Ovary (tissue), 9 donors: ENCODE results near the gene PPP1R13B. TPM values are rescaled to one million over a fixed set of nuclear protein-coding genes. Genes with fewer than 3 reads are reported as not detected.

Experiments
- DNase-seq, 5 donors: peaks; one replicate each; pipeline ENCODE4 v3.0.0-alpha.2; 2019 to 2020
- H3K27ac ChIP-seq, 2 donors: fragments of 200-600 bp; one replicate each; pipeline versions ENCODE4 v1.5.1 to v1.8.0; 2019 to 2022
- H3K27me3 ChIP-seq: fragments of 200-600 bp; one replicate; pipeline ENCODE4 v1.8.0; 2022
- H3K36me3 ChIP-seq: fragments of 200-600 bp; sonication (generic); one replicate; pipeline ENCODE4 v1.5.1; 2019
- H3K4me1 ChIP-seq: one replicate; pipeline ENCODE4 v1.8.1; 2013; ENCODE audit warnings: mild to moderate bottlenecking, moderate library complexity; ENCODE audit not compliant: insufficient read depth
- H3K4me3 ChIP-seq: fragments of 200-600 bp; sonication (generic); one replicate; pipeline ENCODE4 v1.5.1; 2017
- H3K9me3 ChIP-seq, 2 donors: fragments of 200-600 bp in 1 of 2; sonication (generic) in 1 of 2; one replicate each; pipeline versions ENCODE4 v1.5.1 to v1.8.1; 2013 to 2019; ENCODE audit warnings: mild to moderate bottlenecking in 1 of 2, moderate library complexity in 1 of 2
- EP300 ChIP-seq: sonication (generic); formaldehyde crosslinking; IDR thresholded peaks from one replicate; pipeline ENCODE4 v1.6.1; 2017; ENCODE audit warnings: antibody characterized with exemption
- POLR2A ChIP-seq: fragments of 450-650 bp; IDR thresholded peaks from one replicate; pipeline ENCODE4 v1.6.1; 2017; ENCODE audit warnings: antibody characterized with exemption, mild to moderate bottlenecking, moderate library complexity
- WGBS, 3 donors: extraction: QIAGEN DNeasy Blood & Tissue Kit in 1 of 3; methylation state at CpG; one replicate each; pipeline versions ENCODE4 v1.1.5 to v1.1.7; 2013 to 2017; 5-methylcytosine and 5-hydroxymethylcytosine counted together
- intact Hi-C, 4 donors: fragments of 100-400 bp; cut with DNase I; formaldehyde crosslinking; loops; one replicate each; pipeline versions ENCODE4 v1.11.0 to v1.15.1; 2022 to 2023
- polyA plus RNA-seq, 2 donors: library from polyadenylated mRNA; stranded (reverse); fragments of 200-250 nt in 1 of 2; fragments of 350-450 nt in 1 of 2; fragmentation: Illumina TruSeq in 1 of 2; extraction: RNeasy Lipid Tissue Mini Kit (QIAGEN cat#74804) in 1 of 2; gene quantifications; one replicate each; pipeline ENCODE4 v1.2.3, GENCODE V29; 2013 to 2014
- total RNA-seq, 7 donors: library from RNA; depleted of rRNA in 2 of 7; stranded (reverse); fragments of >200 nt in 2 of 7; fragmentation: NEBNext Ultra II Directional in 3 of 7; extraction: Animal tissue kit (Norgen Biotek cat#: 25700) in 3 of 7; gene quantifications; one replicate each; pipeline versions ENCODE4 v1.1.0 to v1.2.4, GENCODE V29; 2016 to 2023
- TF ChIP-seq, protein P1 (sequence below), 3 donors: fragments of 450-650 bp in 2 of 3; fragments of 200-600 bp in 1 of 3; IDR thresholded peaks; one replicate each; pipeline versions ENCODE4 v1.5.1 to v1.8.0; 2016 to 2022; ENCODE audit warnings: antibody characterized with exemption in 3 of 3, mild to moderate bottlenecking in 1 of 3
- donor health status: DM: no; HTN: no; CAD: no; lungs with moderate emphysema.
- donor health status: DM: no; HTN: no; CAD: no.
- donor health status: Bipolar disorder and iron deficiency.
- donor health status: DM: yes; HTN: yes; CAD: no.
- donor health status: DM: no; HTN: no; CAD: no.
- donor health status: DM: yes; HTN: yes; CAD: no.

The PPP1R13B gene
- total and polyA plus RNA-seq, 9 donors, result 15.0 to 64.8 (median 35.3) TPM

DNA sequence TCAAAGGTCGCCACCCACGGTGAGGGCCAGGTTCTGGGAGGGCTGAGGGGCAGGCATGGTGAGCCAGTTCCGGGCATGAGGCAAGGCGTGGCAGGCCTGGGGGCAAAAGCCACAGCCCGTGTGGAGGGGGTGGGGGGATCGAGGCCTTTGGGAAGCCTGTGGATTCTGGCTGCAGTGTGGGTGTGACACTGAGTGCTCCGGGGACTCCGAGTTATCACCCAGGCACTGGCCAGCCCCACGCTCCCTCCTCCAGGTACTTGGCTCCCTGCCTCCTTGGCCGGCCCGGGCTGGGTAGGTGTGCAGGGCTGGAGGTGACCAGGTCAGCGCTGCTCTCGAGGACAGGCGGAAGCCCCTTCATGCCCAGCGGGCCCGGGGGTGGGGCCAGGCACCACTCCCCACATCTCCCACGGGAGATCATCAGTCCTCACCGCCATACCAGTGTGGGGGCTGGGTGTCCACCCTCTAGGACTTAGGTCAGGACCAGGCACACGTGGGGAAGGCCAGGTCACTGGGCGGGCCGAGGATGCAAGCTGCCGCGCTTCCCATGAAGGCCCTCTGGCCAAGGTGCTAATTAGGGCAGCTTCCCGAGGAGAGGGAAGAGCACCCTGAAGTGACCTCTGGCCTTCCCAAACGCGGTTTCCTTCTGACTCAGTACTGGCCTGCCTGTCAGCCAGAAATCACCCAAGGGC, 46.8 kb upstream of the PPP1R13B start:
- no peak for DNase-seq
- H3K27ac ChIP-seq, result no peak overlapping the region
- H3K27me3 ChIP-seq, result no peaks in the 10 kb centered on the region
- intact Hi-C loops, result loop anchor here in 2 of 4 donors (10.0 kb wide), 1 partner anchor 89 kb away; no protein-coding TSS in a partner anchor
- no peaks in the 10 kb centered on the region for H3K36me3 ChIP-seq
- peaks cover 7% of the 10 kb centered on the region for H3K4me1 ChIP-seq
- H3K4me3 ChIP-seq, result no peak overlapping the region
- no peaks in the 10 kb centered on the region for H3K9me3 ChIP-seq
- no peak for TF ChIP-seq EP300
- WGBS, 3 donors, result 67 to 74% (median 68%) methylated on average over 26 of the region's 26 CpGs

DNA sequence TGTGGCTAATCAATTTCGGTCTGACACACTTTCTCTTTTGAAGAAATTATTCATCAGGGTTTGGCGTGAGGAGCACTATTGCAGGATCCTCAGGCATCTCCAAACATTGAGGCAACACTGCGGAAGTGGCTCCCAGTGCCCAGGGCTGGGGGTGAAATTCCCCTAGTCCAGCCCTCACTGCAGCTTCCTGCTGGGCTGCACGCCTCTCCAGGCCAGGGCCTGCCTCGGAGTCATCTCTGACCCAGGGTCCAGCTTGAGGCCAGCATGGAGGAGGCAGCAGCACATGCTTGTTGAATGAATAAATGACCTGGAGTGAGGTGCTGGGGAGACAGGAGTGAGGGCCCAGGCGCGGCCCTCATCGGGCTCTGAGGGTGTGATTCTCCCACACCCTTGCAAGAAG, 44.9 kb upstream of the PPP1R13B start:
- Histone ChIP-seq H3K27me3 (no peaks in the 10 kb centered on the region), H3K4me3 (no peak overlapping the region), H3K27ac (no peak overlapping the region), H3K9me3 (no peaks in the 10 kb centered on the region), H3K36me3 (no peaks in the 10 kb centered on the region), H3K4me1 (peaks cover 7% of the 10 kb centered on the region)
- TF ChIP-seq EP300 (no peak), POLR2A (no peak)
- TF ChIP-seq, protein P1, sequence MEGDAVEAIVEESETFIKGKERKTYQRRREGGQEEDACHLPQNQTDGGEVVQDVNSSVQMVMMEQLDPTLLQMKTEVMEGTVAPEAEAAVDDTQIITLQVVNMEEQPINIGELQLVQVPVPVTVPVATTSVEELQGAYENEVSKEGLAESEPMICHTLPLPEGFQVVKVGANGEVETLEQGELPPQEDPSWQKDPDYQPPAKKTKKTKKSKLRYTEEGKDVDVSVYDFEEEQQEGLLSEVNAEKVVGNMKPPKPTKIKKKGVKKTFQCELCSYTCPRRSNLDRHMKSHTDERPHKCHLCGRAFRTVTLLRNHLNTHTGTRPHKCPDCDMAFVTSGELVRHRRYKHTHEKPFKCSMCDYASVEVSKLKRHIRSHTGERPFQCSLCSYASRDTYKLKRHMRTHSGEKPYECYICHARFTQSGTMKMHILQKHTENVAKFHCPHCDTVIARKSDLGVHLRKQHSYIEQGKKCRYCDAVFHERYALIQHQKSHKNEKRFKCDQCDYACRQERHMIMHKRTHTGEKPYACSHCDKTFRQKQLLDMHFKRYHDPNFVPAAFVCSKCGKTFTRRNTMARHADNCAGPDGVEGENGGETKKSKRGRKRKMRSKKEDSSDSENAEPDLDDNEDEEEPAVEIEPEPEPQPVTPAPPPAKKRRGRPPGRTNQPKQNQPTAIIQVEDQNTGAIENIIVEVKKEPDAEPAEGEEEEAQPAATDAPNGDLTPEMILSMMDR (IDR thresholded peaks at IDR 0.05), result no peak
- no peak for DNase-seq
- intact Hi-C loops, result loop anchor here in 2 of 4 donors (10.0 kb wide), 1 partner anchor 87 kb away; no protein-coding TSS in a partner anchor
- 90 to 96% (median 93%) methylated on average over 8 of the region's 8 CpGs for WGBS, 3 donors

DNA sequence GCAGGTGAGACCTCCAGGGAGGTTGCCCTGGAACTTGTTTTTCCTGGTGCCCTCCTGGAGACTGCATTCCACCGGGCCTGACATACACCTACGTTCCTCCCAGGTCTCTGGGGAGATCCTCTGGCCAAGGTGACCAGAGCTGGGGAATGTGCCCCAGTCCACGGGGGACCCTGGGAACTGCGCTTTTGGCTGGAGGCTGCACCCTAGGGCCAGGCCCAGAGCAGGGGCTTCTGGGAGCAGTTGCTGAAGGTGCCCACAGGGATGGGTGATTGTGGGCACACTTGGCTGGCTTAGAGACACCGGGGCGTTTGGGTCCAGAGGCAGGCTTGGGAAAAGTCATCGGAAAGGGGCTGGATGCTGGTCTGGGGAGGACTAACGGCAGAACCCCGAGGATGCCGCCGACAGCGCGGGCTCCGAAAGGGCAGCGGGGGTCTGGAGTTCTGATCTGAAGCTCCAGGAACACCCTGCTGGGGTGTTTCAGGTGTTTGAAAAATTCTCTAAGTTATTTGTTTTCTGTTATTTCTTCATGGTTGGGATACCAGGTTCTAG, 44.4 kb upstream of the PPP1R13B start:
- peaks cover 7% of the 10 kb centered on the region for H3K4me1 ChIP-seq
- 86 to 91% (median 90%) methylated on average over 15 of the region's 15 CpGs for WGBS, 3 donors
- no peak overlapping the region for H3K27ac ChIP-seq
- no peak for DNase-seq
- no peaks in the 10 kb centered on the region for H3K9me3 ChIP-seq
- intact Hi-C loops, result loop anchor here in 2 of 4 donors (10.0 kb wide), 1 partner anchor 87 kb away; no protein-coding TSS in a partner anchor
- no peaks in the 10 kb centered on the region for H3K36me3 ChIP-seq
- TF ChIP-seq EP300 (no peak), POLR2A (no peak)
- TF ChIP-seq, protein P1 (IDR thresholded peaks at IDR 0.05), result no peak
- H3K27me3 ChIP-seq, result no peaks in the 10 kb centered on the region
- no peak overlapping the region for H3K4me3 ChIP-seq

DNA sequence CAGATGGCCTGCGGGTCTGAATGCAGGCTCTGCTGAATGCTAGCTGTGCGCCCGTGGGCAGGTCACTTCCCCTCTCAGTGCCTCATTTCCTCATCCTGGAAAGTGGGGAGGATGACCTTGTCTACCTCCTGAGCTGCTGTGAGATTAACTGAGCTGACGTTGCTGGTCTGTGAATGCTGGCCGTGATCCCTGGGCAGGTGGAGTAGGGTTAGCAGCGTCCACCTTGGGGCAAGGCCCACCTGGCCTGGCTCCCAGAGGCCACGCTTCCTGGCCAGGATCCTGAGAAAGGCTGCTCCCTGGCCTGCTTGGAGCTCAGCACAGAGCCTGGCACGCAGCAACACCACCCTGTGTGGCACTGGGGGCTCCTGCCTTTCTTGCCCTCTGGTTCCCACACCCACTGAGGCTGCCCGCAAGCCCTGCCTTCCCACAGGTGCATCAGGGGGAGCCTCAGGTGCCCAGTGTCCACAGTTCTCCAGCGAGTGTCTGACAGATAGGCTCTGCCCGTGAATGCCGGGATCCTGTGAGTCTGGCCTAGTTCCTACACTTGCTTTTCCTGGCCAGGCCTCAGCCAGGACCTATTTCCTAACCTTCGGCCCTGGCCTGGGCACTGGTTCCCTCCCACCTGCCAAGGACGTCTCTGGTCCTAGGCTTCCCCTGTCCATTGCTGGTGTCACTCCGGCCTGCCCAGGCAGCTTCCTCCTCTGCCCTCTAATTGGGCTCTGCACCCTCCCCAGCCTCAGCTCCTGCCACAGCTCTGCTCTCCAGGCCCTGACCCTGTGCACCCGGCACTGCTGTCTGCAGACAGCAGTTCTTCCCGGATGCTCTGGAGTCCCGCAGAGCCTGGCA, 43.7 kb upstream of the PPP1R13B start:
- Histone ChIP-seq H3K27ac (no peak overlapping the region), H3K4me3 (no peak overlapping the region), H3K9me3 (no peaks in the 10 kb centered on the region), H3K4me1 (peaks cover 11% of the 10 kb centered on the region), H3K36me3 (no peaks in the 10 kb centered on the region), H3K27me3 (no peaks in the 10 kb centered on the region)
- no peak for DNase-seq
- TF ChIP-seq, protein P1 (IDR thresholded peaks at IDR 0.05), result no peak
- no peak for TF ChIP-seq EP300
- TF ChIP-seq POLR2A, result no peak
- intact Hi-C loops, result loop anchor here in 2 of 4 donors (10.0 kb wide), 1 partner anchor 86 kb away; no protein-coding TSS in a partner anchor
- 78 to 82% (median 78%) methylated on average over 18 of the region's 18 CpGs for WGBS, 3 donors
